ENCODE data around the gene ZP1. TPM values are rescaled to one million over a fixed set of nuclear protein-coding genes. Genes with fewer than 3 reads are reported as not detected.

The ZP1 gene
- total and polyA plus RNA-seq, 8 donors = 0.11 TPM; not detected in 7

- no peak overlapping the region for H3K4me3 ChIP-seq
- DNase-seq (no peak), ATAC-seq (no peak)
- H3K36me3 ChIP-seq = no peaks in the 10 kb centered on the region
- TF ChIP-seq, protein P1, sequence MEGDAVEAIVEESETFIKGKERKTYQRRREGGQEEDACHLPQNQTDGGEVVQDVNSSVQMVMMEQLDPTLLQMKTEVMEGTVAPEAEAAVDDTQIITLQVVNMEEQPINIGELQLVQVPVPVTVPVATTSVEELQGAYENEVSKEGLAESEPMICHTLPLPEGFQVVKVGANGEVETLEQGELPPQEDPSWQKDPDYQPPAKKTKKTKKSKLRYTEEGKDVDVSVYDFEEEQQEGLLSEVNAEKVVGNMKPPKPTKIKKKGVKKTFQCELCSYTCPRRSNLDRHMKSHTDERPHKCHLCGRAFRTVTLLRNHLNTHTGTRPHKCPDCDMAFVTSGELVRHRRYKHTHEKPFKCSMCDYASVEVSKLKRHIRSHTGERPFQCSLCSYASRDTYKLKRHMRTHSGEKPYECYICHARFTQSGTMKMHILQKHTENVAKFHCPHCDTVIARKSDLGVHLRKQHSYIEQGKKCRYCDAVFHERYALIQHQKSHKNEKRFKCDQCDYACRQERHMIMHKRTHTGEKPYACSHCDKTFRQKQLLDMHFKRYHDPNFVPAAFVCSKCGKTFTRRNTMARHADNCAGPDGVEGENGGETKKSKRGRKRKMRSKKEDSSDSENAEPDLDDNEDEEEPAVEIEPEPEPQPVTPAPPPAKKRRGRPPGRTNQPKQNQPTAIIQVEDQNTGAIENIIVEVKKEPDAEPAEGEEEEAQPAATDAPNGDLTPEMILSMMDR (IDR thresholded peaks at IDR 0.05) = no peak
- H3K27ac ChIP-seq = no peak overlapping the region
- H3K27me3 ChIP-seq = peaks cover 0 to 7% of the 10 kb centered on the region in 2 donors
- intact Hi-C loops (cut with DNase I) = no loop called here
- no peaks in the 10 kb centered on the region for H3K4me1 ChIP-seq
- H3K9me3 ChIP-seq = no peaks in the 10 kb centered on the region
Observed at GRCh38 chr11:60863550-60864521, 3.5 kb upstream of the ZP1 start.

DNA sequence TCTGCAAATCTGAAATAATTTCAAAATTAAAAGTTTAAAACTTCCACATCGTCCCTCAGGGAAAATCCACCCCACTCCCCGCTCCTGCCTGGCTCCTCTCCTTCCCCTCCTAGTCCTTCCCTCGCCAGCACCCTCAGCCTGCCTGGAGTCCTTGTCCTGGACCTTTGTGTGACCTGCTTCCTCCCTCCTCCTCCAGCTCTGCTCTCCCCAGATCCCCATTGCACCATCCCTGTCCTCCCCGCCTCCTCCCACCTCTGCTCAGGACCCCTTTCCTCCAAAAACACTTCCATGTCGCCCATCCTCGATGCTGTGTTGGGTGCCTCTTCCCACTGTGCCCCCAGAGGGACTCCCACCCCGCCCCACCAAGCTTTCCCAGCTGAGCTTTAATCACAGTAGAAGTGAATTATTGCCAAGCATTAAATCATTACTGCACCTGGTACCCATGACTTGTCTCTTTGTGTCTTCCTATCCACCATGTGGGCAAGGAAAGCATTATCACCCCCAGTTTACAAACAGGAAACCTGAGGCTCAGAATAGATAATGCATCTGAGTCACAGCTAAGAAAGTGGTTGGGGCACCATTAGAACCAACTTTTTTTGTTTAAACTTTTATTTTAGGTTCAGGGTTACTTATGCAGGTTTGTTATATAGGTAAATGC lies 2.4 kb upstream of the ZP1 start:
- Histone ChIP-seq H3K27me3 (peaks cover 0 to 7% of the 10 kb centered on the region in 2 donors), H3K9me3 (no peaks in the 10 kb centered on the region), H3K4me1 (no peaks in the 10 kb centered on the region), H3K36me3 (no peaks in the 10 kb centered on the region), H3K4me3 (no peak overlapping the region), H3K27ac (no peak overlapping the region)
- DNase-seq (no peak), ATAC-seq (no peak)
- TF ChIP-seq, protein P1 (IDR thresholded peaks at IDR 0.05) = no peak
- intact Hi-C loops (cut with DNase I) = no loop called here

- no peaks in the 10 kb centered on the region for H3K9me3 ChIP-seq
- no peak overlapping the region for H3K4me3 ChIP-seq
- no peaks in the 10 kb centered on the region for H3K36me3 ChIP-seq
- no peak overlapping the region for H3K27ac ChIP-seq
- DNase-seq (no peak), ATAC-seq (no peak)
- TF ChIP-seq, protein P1 (IDR thresholded peaks at IDR 0.05) = no peak
- H3K4me1 ChIP-seq = peaks cover 0 to 11% of the 10 kb centered on the region in 2 donors
- peaks cover 0 to 7% of the 10 kb centered on the region in 2 donors for H3K27me3 ChIP-seq
- intact Hi-C loops (cut with DNase I) = no loop called here
Observed at GRCh38 chr11:60867871-60868681, 734 bp downstream of the ZP1 start.

DNA sequence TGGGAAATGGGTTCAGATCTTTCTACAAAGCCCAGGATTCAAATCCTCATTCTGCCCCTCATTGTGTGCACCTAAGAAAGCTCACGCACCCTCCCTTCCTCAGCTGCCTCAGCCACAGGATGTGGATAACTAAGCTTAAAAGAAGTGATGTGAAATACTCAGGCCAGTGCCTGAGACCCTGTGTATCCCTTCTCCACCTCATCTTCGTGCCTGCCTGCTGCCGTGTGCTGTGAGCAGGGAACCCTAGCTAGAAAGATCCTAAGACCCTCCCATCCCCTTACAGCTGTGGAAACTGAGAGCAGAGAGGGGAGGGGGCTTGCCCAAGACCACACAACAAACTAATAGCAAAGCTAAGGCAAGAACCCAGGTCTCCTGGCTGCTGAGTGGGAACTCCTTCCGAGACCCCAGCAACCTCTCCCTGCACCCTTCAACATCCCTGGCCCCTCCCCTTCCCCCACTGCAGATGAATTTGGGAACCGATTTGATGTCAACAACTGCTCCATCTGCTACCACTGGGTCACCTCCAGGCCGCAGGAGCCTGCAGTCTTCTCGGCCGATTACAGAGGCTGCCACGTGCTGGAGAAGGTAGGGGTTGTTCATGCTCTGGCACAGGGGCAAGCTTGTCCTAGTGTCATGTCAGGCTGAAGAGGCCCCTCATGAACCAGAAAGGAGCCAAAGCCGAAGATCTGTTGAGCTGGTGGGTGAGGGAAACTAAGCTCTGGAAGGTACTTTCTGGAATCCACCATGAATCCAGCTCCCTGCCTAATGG lies 1.5 kb downstream of the ZP1 start:
- intact Hi-C loops (cut with DNase I) = no loop called here
- Histone ChIP-seq H3K27me3 (peaks cover 0 to 7% of the 10 kb centered on the region in 2 donors), H3K4me1 (peaks cover 0 to 14% of the 10 kb centered on the region in 2 donors), H3K4me3 (no peak overlapping the region), H3K9me3 (no peaks in the 10 kb centered on the region), H3K36me3 (no peaks in the 10 kb centered on the region), H3K27ac (no peak overlapping the region)
- no peak for ATAC-seq
- no peak for DNase-seq
- TF ChIP-seq, protein P1 (IDR thresholded peaks at IDR 0.05) = no peak

Measured in left lung (tissue), 10 donors.